Measurements from ENCODE around the gene NOG.

The NOG gene

DNA sequence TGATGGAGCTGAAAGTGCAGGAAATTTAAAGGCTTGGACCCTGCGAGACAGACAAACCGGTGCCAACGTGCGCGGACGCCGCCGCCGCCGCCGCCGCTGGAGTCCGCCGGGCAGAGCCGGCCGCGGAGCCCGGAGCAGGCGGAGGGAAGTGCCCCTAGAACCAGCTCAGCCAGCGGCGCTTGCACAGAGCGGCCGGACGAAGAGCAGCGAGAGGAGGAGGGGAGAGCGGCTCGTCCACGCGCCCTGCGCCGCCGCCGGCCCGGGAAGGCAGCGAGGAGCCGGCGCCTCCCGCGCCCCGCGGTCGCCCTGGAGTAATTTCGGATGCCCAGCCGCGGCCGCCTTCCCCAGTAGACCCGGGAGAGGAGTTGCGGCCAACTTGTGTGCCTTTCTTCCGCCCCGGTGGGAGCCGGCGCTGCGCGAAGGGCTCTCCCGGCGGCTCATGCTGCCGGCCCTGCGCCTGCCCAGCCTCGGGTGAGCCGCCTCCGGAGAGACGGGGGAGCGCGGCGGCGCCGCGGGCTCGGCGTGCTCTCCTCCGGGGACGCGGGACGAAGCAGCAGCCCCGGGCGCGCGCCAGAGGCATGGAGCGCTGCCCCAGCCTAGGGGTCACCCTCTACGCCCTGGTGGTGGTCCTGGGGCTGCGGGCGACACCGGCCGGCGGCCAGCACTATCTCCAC, at the start of gene NOG:
Gene NOG (plus strand): TSS at position 54 of the 674 bp plus-strand sequence. CDS start 525 bp downstream, at position 579.
- peaks cover 31% of the 10 kb centered on the region for H3K4me1 Mint-ChIP-seq (ENCODE audit: low read depth)
- H3K4me3 Mint-ChIP-seq = peak within 1 kb of the TSS; percentile 71
- H3K36me3 Mint-ChIP-seq (ENCODE audit: low read depth) = no peaks in the 10 kb centered on the region
- no peaks in the 10 kb centered on the region for H3K9me3 Mint-ChIP-seq
- peaks cover 47% of the 10 kb centered on the region for H3K27me3 Mint-ChIP-seq
- H3K27ac Mint-ChIP-seq = no peak within 1 kb of the TSS

GRCh38 chr17:56545106-56545505, 48.4 kb upstream of the NOG start:
- Mint-ChIP-seq H3K36me3 (ENCODE audit: low read depth) (no peaks in the 10 kb centered on the region), H3K27ac (no peak overlapping the region), H3K9me3 (no peaks in the 10 kb centered on the region), H3K4me1 (ENCODE audit: low read depth) (no peaks in the 10 kb centered on the region), H3K4me3 (no peak overlapping the region), H3K27me3 (peaks cover 3% of the 10 kb centered on the region)

DNA sequence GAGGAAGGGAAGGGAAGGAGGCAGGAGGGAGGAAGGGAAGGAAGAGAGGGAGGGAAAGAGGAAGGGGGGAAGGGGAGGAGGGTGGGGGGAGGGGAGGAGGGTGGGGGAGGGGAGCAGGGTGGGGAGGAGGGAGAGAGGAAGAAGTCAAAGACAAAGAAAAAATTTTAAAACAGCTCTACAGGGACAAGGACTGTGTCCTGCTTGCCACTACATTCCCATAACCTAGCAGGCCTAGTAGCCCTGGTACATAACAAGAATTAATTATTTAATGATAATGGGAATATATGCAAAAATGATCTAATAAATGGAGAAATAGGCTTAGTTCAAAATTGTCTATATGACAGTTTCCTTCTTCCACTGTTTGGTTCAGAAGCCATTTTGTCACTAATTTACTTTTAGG, 47.6 kb upstream of the NOG start:
- Mint-ChIP-seq H3K27me3 (peaks cover 3% of the 10 kb centered on the region), H3K4me3 (no peak overlapping the region)

GRCh38 chr17:56548661-56549060, 44.8 kb upstream of the NOG start:
- H3K27me3 Mint-ChIP-seq = peaks cover 5% of the 10 kb centered on the region
- no peak overlapping the region for H3K27ac Mint-ChIP-seq

More for the DNA sequence above, 47.6 kb upstream of the NOG start:
- Mint-ChIP-seq H3K4me1 (ENCODE audit: low read depth) (no peaks in the 10 kb centered on the region), H3K9me3 (no peaks in the 10 kb centered on the region), H3K36me3 (ENCODE audit: low read depth) (no peaks in the 10 kb centered on the region), H3K27ac (no peak overlapping the region)

DNA sequence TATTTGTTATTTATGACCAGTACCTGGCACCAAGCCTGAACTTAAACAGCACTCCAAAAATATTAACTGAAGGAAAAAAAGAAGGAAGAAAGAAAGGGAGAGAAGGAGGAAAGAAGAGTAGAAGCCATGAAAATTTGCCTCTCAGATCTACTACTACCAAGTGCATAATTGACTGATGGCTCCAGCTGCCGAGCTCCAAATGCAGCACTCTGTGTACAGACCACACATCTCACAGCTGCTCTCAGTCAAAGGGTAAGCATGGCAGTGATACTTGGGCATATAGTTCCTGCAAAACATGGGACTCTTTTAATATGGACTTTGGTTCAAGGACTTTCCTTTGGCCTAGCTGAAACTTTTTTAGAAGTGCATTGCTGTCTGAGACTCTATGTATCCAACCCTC, 44.0 kb upstream of the NOG start:
- peaks cover 4% of the 10 kb centered on the region for H3K27me3 Mint-ChIP-seq
- no peaks in the 10 kb centered on the region for H3K4me1 Mint-ChIP-seq (ENCODE audit: low read depth)
- no peaks in the 10 kb centered on the region for H3K36me3 Mint-ChIP-seq (ENCODE audit: low read depth)
- H3K4me3 Mint-ChIP-seq = no peak overlapping the region
- peaks cover 5% of the 10 kb centered on the region for H3K9me3 Mint-ChIP-seq
- no peak overlapping the region for H3K27ac Mint-ChIP-seq

More at GRCh38 chr17:56548661-56549060, 44.8 kb upstream of the NOG start:
- H3K4me3 Mint-ChIP-seq = no peak overlapping the region
- no peaks in the 10 kb centered on the region for H3K4me1 Mint-ChIP-seq (ENCODE audit: low read depth)
- peaks cover 5% of the 10 kb centered on the region for H3K9me3 Mint-ChIP-seq
- no peaks in the 10 kb centered on the region for H3K36me3 Mint-ChIP-seq (ENCODE audit: low read depth)

- Mint-ChIP-seq H3K27ac (no peak overlapping the region), H3K9me3 (no peaks in the 10 kb centered on the region), H3K27me3 (peaks cover 13% of the 10 kb centered on the region), H3K4me1 (ENCODE audit: low read depth) (no peaks in the 10 kb centered on the region), H3K4me3 (no peak overlapping the region), H3K36me3 (ENCODE audit: low read depth) (no peaks in the 10 kb centered on the region)
Measured at GRCh38 chr17:56557682-56558081, 35.8 kb upstream of the NOG start.

DNA sequence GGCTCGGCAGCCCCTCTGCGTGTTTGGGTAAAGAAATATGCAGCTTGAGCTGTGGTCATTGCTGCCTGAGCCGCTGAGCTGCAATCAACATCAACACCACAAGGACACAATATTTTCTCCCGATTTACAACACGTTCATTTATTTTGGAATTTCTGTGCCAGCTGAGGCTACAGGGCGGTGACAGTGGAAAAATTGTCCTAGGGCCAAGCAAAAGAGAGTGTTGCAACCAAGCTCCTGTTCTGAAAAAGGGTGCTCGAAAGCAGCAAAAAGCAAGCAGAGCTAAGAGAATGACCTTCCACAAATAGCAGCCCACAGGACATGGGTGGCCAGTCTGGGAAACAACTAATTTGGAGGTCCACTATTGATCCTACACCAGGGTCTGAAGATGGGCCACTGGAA, 35.4 kb upstream of the NOG start:
- no peaks in the 10 kb centered on the region for H3K9me3 Mint-ChIP-seq
- peaks cover 13% of the 10 kb centered on the region for H3K27me3 Mint-ChIP-seq
- H3K27ac Mint-ChIP-seq = no peak overlapping the region
- no peaks in the 10 kb centered on the region for H3K4me1 Mint-ChIP-seq (ENCODE audit: low read depth)
- no peaks in the 10 kb centered on the region for H3K36me3 Mint-ChIP-seq (ENCODE audit: low read depth)
- H3K4me3 Mint-ChIP-seq = no peak overlapping the region

GRCh38 chr17:56570199-56570598, 23.3 kb upstream of the NOG start:
- Mint-ChIP-seq H3K36me3 (ENCODE audit: low read depth) (no peaks in the 10 kb centered on the region), H3K27ac (no peak overlapping the region), H3K9me3 (no peaks in the 10 kb centered on the region), H3K4me1 (ENCODE audit: low read depth) (no peaks in the 10 kb centered on the region), H3K27me3 (peaks cover 4% of the 10 kb centered on the region), H3K4me3 (no peak overlapping the region)

DNA sequence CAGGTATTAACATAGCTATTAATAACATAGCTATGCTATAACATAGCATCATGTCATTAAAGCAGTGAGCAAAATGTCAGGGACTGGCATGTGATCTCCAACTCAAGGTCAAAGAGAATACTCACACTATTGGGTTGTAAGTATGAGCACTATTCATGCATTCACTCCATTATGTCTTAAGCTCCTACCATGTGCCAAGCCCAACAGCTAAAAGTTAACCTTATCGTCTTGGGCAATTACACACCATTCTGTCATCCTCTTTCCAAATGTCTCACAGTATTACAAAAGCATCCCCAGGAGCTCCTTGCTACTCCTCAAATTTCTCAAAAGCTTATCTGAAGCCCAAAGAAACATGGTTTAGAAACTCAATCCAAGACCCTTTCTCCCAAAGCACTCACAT, 22.0 kb upstream of the NOG start:
- peaks cover 4% of the 10 kb centered on the region for H3K27me3 Mint-ChIP-seq
- H3K4me3 Mint-ChIP-seq = no peak overlapping the region
- H3K27ac Mint-ChIP-seq = no peak overlapping the region
- H3K4me1 Mint-ChIP-seq (ENCODE audit: low read depth) = no peaks in the 10 kb centered on the region
- no peaks in the 10 kb centered on the region for H3K9me3 Mint-ChIP-seq
- no peaks in the 10 kb centered on the region for H3K36me3 Mint-ChIP-seq (ENCODE audit: low read depth)

- Mint-ChIP-seq H3K36me3 (ENCODE audit: low read depth) (no peaks in the 10 kb centered on the region), H3K27ac (no peak overlapping the region), H3K27me3 (peaks cover 18% of the 10 kb centered on the region), H3K4me3 (no peak overlapping the region), H3K4me1 (ENCODE audit: low read depth) (no peaks in the 10 kb centered on the region), H3K9me3 (peaks cover 3% of the 10 kb centered on the region)
Measured at GRCh38 chr17:56577190-56577842, 16.2 kb upstream of the NOG start.

DNA sequence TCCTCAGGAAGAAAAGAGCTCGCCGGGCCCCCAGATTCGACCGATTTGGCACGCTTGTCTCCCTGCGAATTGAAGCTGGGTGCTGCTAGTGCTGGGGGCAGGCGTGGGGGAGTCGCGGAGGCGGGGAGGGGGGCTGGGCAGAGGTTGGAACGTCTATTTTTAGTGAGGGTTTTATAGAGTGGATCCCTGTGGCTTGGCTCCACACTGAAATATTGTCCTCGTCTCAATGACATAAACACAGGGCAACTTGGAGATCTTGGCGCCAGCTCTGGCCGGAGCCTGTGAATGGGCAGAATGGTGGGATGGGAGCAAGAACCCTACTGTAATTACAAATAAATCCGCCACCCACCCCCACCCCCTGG, 15.7 kb upstream of the NOG start:
- H3K27ac Mint-ChIP-seq = no peak overlapping the region
- H3K4me3 Mint-ChIP-seq = no peak overlapping the region
- H3K27me3 Mint-ChIP-seq = peaks cover 23% of the 10 kb centered on the region
- no peaks in the 10 kb centered on the region for H3K36me3 Mint-ChIP-seq (ENCODE audit: low read depth)
- no peaks in the 10 kb centered on the region for H3K4me1 Mint-ChIP-seq (ENCODE audit: low read depth)
- peaks cover 3% of the 10 kb centered on the region for H3K9me3 Mint-ChIP-seq

DNA sequence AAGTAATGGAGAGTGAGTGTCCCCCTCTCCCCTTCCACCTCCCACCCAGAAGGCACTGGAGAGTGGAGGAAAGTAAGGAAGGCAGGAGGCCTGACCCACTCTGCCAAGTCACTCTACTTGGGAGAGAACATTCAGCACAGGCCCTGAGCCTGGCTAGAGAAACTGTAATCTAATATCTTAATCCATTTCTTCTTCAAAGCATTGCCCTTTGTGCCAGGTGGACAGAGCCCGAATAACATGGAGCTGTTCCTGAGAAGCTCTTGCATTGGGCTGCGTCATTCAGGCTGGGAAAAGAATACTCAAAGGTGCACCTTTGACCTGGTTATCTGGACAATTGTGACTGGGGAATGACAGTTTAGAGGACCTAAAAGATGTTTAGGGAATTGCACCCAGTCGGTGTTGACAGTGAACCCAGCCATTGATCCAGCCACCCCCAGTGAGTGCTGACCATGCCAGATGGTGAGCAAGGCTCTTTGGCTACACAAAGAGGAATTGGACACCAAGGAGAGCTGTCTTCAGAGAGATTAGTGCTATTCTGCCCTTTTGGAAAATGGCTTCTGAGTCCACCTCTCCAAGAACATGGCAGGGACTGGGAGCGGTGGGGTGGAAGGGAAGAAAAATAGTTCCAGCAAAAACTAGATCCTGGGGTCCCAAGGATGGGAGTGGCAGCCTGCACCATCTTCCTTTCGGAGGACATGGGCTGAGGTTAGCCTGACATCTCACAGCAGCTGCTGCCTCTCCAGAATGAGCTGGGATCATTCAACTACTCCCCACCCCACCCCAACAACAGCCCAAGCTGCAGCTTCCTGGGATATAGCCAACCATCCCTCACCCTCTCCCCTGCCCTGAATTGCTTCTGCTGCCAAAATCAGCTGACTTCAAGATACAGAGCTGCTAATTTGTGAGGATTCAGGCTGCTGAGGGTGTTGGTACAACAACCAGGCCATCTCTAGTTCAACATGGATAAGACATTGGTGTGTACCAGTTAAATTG, 11.6 kb upstream of the NOG start:
- no peaks in the 10 kb centered on the region for H3K4me1 Mint-ChIP-seq (ENCODE audit: low read depth)
- H3K36me3 Mint-ChIP-seq (ENCODE audit: low read depth) = no peaks in the 10 kb centered on the region
- H3K27me3 Mint-ChIP-seq = peaks cover 31% of the 10 kb centered on the region
- no peak overlapping the region for H3K27ac Mint-ChIP-seq
- H3K4me3 Mint-ChIP-seq = no peak overlapping the region
- H3K9me3 Mint-ChIP-seq = peaks cover 3% of the 10 kb centered on the region

GRCh38 chr17:56583772-56584171, 9.7 kb upstream of the NOG start:
- Mint-ChIP-seq H3K36me3 (ENCODE audit: low read depth) (no peaks in the 10 kb centered on the region), H3K27ac (no peak overlapping the region), H3K9me3 (peaks cover 3% of the 10 kb centered on the region), H3K4me3 (no peak overlapping the region), H3K27me3 (peaks cover 27% of the 10 kb centered on the region), H3K4me1 (ENCODE audit: low read depth) (no peaks in the 10 kb centered on the region)

- no peaks in the 10 kb centered on the region for H3K4me1 Mint-ChIP-seq (ENCODE audit: low read depth)
- H3K27ac Mint-ChIP-seq = no peak overlapping the region
- H3K9me3 Mint-ChIP-seq = no peaks in the 10 kb centered on the region
- H3K4me3 Mint-ChIP-seq = no peak overlapping the region
- peaks cover 43% of the 10 kb centered on the region for H3K27me3 Mint-ChIP-seq
- H3K36me3 Mint-ChIP-seq (ENCODE audit: low read depth) = no peaks in the 10 kb centered on the region
Measured at GRCh38 chr17:56587298-56587697, 6.2 kb upstream of the NOG start.

DNA sequence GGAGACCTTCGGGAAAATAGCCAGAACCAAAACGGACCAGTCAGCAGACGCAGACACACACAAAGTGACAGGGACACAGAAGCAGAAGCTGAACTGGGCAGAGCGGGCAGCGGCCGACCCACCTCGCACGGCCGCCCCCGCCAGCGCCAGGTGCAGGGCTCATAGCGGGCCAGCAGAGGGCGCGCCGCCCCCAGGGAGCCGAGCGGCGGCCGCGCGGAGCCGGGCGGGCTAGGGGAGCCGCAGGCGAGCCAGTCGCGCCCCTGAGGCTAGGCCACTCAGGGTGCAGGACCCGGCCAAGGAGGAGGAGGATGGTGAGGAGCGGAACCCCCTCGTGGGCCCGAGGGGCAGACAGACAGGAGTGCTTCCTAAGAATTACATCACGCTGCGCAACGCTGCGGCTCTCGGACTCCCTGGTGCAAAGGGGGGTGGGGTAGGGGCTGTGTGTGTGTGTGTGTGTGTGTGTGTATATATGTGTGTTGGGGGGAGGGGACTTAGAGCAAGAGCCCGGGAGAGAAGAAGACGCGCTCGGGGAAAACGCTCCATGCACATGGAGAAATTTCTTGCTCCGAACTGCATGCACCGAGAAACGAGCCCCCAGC, 913 bp upstream of the NOG start:
- H3K4me3 Mint-ChIP-seq = peak overlapping the region; percentile 68
- H3K4me1 Mint-ChIP-seq (ENCODE audit: low read depth) = peaks cover 19% of the 10 kb centered on the region
- H3K27ac Mint-ChIP-seq = no peak overlapping the region
- peaks cover 41% of the 10 kb centered on the region for H3K27me3 Mint-ChIP-seq
- H3K9me3 Mint-ChIP-seq = no peaks in the 10 kb centered on the region
- no peaks in the 10 kb centered on the region for H3K36me3 Mint-ChIP-seq (ENCODE audit: low read depth)

Measured in stimulated activated naive CD8-positive, alpha-beta T cell treated with anti-CD3 and anti-CD28 coated beads, Interleukin-15, Interleukin-2, amounts not matched to agents 100 ng/mL and 50 ng/mL, for 24 hours (primary cell).